HG03060 (cell line): ENCODE results near the gene ARHGEF16.

ENCODE experiments used
- ATAC-seq: cut with Tn5 transposase; IDR thresholded peaks from one replicate; pipeline ENCODE4 v1.9.1; 2021; ENCODE audit warnings: low read depth, moderate number of reproducible peaks; ENCODE audit not compliant: unreplicated experiment

The ARHGEF16 gene

DNA sequence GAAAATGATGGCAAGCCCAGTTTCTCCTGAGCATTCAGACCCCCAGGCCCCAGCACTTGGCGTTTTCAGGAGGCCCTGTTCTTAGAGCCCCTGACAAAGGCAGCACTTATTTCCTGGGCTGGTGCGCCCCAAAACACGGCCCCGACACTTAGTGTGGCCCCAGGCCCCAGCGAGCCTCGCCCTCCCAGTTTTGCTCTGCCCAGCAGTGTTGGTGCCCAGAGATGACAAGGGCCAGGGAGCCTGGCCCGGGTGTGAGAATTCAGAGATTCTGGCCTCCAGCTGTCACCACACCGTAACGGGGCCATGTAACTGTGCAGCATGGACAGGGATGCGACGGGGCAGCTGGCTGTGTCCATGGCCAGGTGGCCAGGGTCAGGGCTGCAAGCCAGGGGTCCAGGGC lies 18.0 kb upstream of the ARHGEF16 start:
- ATAC-seq, result no peak

DNA sequence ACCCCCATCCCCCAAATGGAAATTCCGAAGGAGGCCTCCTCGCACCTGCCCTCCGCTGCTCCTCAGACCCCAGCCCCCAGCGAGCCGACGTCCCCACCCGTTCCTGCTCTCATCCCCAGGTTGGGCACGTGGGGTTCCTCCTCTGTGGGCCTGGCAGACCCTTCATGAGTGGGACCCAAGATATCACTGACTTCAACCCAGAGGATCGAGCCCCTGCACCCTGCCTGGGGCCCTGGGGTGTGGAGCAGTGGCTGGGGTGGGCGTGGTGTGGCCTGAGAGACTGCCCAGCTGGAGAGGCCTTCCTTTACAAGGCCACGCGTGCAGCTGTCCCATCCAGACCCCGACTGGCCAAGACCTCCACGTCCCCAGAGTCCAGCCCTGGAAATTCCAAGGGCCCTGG lies 17.6 kb upstream of the ARHGEF16 start:
- ATAC-seq, result no peak

GRCh38 chr1:3438661-3439180 lies 15.7 kb upstream of the ARHGEF16 start:
- ATAC-seq, result no peak

DNA sequence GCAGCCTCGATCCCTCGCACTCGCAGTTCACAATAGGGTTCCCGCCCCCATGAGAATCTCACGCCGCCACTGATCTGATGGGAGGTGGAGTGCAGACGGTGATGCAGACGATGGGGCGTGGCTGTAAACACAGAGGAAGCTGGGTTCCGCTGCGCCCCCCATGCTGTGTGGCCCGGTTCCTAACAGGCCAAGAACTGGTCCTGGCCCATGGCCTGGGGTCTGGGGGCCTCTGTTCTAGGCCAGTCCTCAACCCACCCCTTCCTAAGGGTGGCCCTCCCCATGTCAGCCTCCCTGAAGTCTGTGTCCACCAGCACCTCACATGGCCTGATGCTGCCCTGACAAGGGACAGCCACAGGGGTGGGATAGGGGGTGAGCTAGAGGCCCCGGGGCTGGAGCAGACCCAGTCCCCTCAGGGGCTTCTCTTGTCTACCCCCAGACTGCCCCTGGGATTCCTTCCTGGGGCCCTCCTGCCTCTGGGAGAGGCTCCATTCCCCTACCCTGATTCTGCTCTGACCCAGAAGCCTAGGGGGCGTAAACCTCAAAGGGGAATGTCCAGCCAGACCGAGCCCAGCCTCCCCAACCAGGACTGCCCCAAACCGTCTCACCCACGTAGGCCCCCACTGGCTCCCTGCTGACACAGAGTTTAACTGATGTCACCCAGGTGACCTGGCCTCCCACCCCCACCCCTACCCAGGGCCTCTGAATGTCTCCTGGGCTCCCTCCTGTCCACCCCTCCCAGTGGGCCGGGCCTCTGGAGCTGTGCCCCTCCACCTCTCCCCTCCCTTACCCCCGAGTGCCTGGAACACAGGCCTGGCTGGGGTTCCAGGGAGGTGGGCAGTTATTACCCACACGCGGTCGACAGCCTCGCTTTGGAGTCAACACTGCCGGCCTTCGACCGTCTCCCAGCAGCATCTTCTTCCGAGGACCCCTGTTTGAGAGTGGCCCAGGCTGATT lies 14.8 kb upstream of the ARHGEF16 start:
- no peak for ATAC-seq

DNA sequence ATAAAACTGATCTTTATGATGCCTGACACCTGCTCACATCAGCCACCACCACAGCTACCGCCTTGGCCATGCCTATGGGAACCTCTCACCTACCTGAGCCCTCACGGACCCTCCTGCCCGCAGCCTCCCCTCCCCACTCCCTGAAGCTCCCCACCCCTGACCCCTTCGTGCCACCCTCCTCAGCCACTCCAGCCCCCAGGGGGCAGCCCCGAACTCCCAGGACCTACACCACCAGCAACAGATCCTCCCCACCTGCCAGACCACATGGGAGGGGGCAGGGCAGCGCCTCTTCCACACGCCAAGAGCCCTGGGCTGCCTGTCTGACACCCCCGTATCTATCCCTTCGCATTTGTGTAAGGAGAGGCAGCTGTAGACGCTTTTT lies 14.2 kb upstream of the ARHGEF16 start:
- no peak for ATAC-seq

- ATAC-seq, result no peak
These were observed 13.6 kb upstream of the ARHGEF16 start for GRCh38 chr1:3440711-3441409.

DNA sequence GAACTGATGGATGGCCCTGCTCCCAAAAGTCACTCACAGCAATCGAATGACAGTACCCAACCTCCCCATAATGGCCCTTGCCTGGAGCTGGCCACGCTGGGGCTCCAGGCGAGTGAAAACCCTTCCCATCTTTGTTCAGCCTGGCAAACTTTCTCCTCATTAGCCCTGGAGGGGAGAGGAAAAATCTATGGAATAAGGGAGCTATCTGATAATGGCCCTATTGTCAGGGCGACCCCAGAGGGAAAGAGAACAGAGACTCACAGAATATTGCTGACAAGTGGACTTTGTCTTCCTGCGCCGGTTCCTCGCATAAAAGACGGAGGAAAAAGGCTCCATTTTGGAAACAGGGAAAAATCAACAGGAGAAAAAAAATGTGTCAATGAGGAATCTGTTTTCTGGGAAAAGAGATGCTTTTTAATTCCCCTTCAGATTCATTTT lies 13.0 kb upstream of the ARHGEF16 start:
- ATAC-seq, result no peak

DNA sequence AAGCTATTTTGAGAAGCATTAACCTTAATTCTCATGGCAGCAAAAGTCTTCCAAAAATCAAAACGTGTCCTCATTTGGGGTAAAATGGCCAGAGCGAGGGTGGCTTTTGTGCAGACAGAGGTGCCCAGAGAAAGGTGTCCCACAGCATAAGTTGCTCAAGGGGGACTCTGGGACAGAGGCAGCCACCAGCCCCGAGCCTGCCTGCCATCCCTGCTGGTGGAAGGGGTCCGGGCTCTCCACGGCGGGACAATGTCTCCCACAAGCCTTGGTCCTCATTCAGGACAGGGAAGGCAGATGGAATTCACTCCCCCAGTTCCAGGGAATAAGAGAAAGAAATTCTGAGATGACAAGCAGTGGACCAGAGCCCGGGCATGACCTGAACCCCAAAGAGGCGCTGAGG lies 12.6 kb upstream of the ARHGEF16 start:
- no peak for ATAC-seq

DNA sequence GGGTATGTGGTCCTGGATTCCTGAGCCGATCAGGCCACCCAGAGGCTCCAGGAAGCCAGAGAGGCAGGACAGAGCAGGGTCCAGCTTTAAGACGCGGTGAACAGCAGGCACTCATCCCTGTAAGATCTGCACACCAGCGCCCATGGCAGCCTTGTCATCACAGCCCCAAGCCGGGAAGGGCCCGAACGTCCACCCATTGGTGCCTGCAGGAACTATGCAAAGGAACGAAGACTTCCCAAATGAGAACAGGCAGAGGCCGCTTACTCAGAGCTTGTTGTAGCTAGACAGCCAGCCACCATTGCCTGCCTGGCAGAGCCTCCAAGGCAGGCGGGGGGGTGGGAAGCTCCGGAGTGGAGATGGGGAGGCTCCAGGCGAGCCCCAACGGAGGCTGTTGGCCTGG lies 12.1 kb upstream of the ARHGEF16 start:
- ATAC-seq, result no peak

DNA sequence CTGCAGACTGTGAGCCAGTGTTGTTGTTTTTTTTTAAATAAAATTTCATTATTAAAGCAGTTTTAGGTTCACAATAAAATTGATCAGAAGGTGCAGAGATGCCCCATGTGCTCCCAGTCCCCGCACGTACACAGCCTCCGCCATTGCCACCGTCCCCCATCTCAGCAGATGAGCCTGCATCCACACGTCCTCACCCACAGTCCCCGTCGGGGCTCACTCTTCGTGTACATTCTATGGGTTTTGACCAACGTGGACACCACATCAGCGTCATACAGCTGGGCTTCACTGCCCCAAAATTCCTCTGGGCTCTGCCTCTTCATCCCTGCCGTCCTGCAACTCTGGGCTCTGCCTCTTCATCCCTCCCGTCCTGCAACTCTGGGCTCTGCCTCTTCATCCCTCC lies 11.6 kb upstream of the ARHGEF16 start:
- ATAC-seq, result no peak

DNA sequence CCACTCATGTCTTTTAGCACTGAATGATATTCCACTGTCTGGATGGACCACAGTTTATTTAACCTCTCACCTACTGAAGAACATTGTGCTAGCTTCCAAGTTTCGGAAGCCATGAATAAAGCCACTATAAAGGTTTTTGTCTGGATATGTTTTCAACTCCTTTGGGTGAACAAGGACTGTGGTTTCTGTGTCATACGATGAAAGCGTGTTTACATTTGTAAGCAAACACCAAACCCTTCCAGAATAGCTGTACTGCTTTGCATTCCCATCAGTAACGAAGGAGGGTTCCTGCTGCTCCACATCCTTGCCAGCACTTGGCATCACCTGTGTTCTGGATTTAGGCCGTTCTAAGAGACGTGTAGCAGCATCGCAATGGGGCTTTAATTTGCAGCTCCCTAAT lies 10.7 kb upstream of the ARHGEF16 start:
- ATAC-seq, result no peak

GRCh38 chr1:3444298-3444697 lies 10.2 kb upstream of the ARHGEF16 start:
- no peak for ATAC-seq

GRCh38 chr1:3444736-3445135 lies 9.7 kb upstream of the ARHGEF16 start:
- ATAC-seq, result no peak

DNA sequence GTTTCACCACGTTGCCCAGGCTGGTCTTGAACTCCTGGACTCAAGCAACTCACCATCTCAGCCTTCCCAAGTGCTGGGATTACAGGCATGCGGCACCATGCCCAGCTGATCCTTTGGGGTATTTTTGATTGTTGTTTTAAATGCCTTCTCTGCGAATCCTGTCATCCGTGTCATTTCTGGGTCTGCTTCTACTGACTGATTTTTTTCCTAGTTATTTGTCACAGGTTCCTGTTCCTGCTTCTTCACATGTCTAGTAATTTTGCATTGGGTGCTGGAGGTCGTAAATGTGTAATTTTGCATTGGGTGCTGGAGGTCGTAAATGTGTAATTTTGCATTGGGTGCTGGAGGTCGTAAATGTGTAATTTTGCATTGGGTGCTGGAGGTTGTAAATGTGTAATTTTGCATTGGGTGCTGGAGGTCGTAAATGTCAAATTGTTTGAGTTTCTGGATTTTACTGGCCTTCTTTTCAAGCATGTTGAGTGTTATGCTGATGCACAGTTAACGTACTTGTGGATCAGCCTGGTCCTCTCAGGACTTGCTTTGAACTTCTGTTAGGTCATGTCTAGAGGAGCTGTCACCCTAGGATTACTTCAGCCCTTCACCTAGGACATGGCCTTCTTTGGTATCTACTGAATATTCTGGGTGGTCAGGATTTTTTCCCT lies 4.1 kb upstream of the ARHGEF16 start:
- ATAC-seq, result no peak

GRCh38 chr1:3450983-3451382 lies 3.5 kb upstream of the ARHGEF16 start:
- no peak for ATAC-seq

GRCh38 chr1:3451994-3452865 lies 2.2 kb upstream of the ARHGEF16 start:
- ATAC-seq, result no peak

DNA sequence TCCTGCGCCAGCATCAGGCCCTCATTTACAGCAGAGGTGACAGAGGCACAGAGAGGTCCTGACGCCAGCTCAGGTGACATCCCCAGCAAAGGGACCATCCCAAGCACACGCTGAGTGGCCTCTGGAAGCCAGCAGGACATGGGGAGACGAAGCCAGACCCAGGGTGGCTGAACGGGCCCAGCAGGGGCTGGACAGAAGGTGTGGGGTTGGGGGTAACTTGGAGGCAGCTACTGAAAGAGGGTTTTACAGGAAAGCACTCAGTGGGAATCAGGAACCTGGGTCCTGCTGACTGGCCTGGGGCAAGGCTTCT lies 1.6 kb upstream of the ARHGEF16 start:
- no peak for ATAC-seq

- ATAC-seq, result no peak
These were observed 1.2 kb upstream of the ARHGEF16 start for GRCh38 chr1:3453203-3453761.

DNA sequence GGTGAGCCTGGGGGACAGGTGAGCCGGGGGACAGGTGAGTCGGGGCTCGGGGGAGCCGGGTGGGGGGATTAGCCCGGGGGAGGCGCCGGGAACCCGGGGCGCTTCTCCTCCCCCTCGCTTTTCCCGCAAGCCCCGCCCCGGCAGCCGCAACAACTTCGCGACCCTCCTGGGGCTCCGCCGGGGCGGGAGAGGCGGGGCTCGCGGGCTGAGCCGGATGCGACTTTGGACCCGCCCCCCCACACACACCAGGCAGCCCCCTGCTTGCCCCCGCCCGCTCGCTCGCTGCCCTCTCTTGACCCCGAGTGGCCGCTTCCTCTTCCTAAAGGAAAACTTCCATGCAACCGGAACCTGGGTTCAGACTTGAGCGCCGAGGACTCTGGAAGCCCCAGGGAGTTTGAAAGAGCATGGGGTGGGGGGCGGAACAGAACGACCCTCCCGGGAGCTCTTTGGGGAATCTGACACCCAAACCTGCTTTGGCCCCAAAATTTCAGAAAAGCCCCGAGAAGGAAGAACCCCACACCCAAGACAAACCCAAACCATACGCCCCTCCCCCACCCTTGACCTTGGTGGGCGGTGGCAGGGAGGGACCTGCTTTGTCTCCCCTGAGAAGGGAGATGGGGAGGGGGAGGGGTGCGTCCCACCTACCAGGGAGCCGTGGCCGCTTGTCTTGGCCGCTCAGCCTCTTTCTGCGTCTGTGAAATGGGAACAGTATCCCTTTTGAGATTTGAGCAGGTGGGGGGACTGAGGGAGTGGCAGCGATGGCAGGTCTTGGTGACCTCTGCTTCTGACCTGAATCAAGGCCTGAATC lies 550 bp downstream of the ARHGEF16 start:
- no peak for ATAC-seq
